CD4-positive, alpha-beta T cell treated with Interleukin-12 subunit alpha and Interleukin-12 subunit beta, for 1 hour (primary cell): ENCODE measurements around the gene DOK7.
"Not testable (repeated sequence)": the region's sequence is repeated elsewhere in the genome, so short reads cannot be mapped to it uniquely, and the experiment has no call there.

Source experiments
- DNase-seq: peaks from one replicate; pipeline ENCODE4 v3.0.0-alpha.2; 2020

Gene DOK7

DNA sequence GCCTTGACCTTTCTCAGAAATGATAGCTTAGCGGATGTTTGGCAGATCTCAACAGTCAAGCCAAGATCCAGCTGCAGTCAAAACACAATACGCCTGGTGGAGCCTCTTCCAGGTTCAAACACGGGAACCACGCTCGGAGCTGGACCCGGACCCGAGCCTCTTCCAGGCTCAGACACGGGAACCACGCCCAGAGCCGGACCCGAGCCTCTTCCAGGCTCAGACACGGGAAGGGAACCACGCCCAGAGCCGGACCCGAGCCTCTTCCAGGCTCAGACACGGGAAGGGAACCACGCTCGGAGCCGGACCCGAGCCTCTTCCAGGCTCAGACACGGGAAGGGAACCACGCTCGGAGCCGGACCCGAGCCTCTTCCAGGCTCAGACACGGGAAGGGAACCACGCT lies 48.5 kb downstream of the DOK7 start:
- DNase-seq: not testable (repeated sequence)

DNA sequence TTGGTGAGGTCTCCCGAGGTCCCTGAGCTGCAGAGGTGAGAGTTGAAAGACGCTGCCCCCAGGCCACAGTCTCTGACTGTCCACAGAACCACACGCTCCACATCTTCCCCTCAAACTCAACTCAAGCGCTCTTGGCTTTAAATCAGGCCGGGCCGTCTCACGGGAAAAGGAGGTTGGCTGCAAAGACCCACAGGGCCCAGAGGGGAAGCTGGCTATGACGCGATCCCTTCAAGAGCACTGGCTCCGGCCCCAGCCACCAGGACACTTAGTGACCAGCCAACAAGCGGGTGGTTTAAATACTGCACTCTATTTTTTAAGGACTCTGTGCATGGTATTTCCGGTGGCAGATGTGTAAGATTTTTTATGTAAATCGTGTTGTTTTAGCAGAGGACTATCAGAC lies 49.2 kb downstream of the DOK7 start:
- DNase-seq: no peak

DNA sequence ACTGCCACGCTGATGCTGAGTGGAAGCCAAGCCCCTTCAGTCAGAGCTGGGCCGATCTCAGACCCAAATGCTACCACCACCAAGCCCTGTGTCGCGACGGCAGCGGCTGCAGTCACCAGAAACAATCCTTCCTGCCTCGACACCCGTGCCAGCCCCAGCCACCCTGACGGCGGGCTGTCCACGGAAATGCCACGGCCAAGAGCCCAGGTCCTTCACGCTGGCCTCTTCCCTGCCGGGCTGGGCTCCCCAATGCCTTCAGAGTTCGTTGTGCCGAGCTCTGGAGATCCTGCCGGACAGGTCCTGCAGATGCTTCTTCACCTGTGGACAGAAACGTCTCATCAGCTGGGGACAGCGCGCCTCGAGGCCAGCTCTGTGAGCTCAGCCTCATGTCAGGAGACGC lies 49.6 kb downstream of the DOK7 start:
- no peak for DNase-seq

DNA sequence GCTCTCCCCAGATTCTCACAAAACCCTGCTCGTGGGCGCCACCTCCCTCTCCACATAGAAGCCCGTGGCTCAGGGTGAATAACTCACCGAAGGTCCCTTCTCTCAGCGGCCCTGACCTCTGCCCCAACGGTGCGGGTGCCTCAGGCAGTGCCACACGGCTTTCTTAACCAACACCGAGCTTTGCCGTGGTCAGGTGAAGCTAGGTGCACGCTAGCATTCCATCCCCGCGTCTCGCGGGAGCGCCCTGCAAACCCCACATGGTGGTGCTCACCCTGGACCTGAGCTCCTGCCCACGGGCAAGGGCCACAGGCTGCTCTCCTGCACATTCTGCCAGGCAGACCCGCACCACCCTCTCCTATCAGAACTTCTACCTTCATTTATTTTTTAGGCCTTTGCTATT lies 50.7 kb downstream of the DOK7 start:
- DNase-seq: no peak

DNA sequence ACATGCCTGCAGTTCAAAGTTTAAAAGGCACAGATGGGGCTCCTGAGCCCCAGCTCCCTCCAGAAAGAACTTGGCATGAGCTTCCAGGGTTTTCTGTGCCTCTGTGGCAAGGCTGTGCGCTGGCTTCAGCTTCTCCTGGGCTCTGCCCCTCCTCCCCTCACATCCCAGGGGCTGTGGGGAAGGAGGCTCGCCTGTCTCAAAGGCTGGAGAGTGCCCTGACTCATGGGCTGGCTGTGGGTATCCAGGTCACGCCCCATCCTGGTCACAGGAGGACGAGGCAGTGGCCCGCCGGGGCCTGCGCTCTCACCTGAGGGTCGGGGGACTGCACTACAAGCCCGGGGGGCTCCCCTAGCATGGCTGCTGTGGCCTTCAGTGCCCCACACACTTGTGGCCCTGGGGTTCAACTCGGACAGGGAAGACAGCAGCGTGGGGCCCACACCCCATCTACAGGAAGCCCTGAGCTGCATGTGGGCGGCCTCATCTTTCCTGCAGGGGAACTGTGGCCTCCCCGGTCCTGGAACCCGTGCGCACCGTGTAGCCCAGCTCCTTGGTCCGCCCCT lies 51.2 kb downstream of the DOK7 start:
- DNase-seq: no peak

DNA sequence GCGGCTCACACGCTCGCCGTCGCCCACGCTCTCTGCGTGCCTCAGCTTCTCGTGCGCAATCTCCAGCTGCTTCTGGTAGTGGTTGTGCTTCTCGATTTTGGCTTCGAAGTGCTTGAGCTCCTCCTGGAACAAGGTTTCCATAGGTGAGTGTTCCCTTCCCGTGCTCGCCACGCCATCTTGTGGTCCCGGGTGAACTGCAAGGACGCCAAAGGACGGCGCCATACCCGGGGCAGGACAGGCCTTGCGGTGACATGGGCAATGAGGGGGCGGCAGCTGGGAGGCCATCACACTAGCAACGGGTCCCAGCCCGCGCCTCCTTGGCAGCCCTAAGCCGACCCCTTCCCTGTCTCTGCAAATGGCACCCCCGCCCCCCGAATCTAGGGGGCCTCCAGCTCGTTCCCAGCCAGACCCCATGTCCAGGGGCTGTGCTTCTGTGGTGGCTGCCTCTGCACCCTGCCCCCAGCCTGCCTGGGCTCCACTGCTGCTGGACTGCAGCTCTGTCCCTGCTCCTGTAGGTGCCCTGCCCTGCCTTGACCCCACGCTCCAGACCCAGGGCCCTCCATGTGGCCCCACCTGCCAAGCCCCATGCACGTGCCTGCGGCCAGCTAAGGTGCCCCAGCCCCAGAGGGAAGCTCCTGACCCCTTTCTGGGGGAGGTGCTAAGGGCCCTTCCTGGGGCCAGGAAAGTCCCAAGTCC lies 51.8 kb downstream of the DOK7 start:
- no peak for DNase-seq

DNA sequence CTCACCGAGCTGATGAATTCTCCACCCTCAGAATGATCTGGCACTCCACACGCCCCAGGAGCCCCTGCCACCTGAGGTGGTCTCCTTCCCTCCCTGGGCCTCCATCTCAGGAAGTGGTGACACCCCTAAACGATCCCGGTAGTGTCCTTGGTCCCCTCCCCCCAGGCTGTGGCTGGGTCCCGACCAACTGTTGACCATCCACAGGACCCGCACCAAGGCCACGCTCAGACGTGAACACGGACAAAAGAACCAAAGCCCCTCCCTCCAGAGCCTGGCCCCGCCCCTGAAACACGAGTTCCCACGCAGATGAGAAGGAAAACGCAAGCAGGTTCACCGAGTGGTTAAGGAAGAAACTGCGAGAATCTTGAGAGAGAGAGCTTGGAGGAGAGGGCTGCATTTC lies 52.5 kb downstream of the DOK7 start:
- DNase-seq: no peak

DNA sequence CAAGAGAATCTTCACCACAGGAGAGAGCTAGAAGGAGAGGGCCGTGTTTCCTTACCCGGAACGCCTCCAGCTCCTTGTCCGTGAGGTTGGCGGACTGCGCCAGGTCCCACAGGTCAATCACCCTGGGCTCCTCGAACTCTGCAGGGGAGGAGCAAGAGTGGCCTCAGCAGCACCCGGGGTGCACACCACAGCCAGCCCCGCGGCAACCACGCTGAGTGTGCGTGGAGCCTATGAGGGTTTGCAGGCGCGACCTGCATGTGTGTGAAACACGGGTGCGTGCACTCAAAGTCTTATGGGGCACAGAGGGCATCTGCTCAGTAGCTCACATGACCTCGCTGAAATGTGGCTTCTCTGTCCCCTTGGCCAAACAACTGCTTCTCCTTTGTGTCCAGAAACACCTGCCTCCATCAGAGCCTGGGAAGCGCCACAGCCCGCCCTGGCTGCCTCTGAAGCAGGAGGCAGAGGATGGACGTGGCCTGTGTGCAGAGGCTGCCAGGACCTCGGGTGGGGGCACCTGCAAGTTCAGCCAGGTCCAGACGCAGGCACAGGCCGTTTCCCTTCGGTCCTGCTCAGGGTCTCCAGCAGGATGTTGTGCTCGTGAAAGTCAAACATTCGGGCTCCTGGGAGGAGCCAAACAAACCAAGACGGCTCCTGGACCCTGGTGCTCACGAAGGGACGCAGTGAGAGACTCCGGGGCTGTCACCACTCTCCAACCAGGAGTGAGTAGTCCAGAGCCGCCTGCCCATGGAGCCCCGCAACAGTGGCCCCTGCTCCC lies 53.1 kb downstream of the DOK7 start:
- DNase-seq: no peak

DNA sequence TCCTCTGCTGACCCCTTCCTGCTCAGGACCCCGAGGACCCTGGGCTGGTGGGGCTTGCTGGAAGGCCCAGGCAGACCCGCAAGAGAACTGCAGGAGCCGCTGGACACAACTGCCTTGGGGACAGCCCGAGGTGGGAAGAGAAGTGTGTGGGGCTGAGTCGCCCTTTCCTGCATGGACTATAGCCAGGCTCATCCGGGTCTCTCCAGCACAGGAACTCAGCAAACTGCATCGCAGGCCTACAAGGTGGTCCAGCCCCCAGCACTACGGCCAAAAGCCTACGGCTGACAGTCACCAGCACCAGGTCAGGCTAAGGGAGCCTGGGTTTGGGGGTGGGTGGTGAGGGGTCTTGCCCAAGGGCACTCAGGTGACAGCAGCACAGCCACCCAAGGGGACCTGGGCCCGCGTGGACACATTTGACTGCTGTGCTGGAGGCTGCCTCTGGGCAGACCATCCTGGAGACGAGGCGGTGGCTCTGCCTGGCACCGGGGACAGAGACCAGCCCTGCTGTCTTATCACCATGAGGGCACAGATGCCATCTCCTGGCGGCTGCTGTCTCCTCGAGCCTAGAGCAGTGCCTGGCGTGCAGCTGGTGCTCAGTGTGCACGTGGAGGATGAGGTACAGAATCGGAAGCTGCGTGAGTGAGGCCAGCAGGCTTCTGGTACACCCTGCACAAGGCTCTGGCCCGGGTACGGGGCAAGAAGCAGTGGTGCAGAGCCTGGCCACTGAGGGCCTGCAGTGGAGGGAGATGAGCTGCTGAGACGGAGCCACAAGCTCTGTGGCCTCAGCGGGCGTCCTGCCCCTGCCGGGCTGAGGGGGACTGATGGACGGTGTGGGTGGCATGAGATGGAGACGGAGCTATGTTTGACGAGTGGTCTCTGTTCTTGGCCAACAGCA lies 54.0 kb downstream of the DOK7 start:
- DNase-seq: no peak

DNA sequence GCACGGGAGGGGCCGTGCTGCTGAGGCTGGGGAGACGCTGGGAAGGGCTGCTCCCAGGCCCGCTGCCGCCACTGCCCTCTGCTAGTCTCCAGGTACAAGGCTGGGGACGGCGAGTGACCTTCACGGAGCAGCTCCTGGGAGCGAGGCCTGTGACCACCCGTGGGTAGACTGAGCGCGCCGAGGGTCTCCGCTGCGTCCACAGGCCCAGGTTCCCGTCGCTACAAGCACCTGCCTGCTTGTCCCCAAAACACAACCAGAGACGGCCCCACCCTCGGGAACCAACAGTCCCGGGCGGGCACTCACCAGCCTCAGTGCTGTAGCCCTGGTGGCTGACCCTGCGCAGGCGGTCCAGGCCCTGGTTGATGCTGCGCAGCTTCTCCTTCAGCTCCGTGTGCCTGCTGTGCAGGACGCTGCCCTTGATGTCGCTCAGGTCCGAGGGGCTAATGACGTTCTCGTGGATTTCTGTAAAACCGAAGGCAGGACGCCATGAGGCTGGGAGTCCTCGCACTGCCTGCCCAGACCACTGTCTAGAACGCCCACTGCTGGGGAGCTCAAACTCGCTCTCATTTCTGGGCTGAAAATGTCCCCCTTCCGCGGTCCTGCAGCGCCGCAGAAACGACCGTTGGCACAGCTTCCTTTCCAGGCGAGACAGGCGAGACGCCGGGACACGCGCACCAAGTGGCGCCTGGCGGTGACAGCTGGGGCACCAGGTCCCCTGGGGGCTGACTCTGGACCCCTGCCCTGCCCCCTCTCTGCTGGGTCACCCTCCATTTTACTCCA lies 54.8 kb downstream of the DOK7 start:
- DNase-seq: no peak

DNA sequence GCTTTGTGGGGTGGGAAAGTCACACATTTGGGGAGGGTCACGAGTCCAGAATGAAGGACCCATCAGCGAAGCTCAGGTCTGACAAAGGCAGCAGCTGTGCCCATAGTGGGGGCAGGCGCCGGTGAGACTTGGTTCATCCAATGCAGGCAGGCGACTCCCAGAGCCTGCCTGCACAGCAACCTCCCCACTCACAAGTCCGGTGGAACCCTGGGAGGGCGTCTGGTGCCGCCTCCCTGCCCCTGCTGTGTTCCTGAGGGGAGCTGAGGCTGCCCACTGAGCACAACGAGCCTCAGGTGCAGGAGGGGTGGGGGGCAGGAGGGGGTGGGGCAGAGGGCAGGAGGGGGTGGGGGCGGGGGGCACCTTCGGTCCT lies 55.4 kb downstream of the DOK7 start:
- no peak for DNase-seq

DNA sequence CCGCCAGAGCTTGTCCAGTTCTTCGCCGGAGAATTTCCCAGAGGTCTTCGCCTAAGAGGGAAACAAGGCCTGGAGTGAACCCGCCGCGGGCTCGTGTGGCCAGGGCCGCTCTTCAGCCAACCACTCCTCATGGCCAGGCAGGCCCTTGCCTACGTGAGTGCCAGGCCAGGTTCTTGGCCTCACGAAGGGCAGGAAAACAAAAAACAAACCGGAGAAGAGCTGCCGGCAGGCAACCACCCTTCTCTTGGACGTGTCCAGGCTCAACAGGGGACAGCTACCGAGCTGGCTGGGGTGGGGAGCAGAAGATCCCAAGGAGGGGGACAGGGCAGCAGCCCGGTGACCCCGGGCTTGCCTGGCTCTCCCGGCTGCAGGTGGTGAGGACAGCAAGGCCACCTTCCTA lies 55.8 kb downstream of the DOK7 start:
- DNase-seq: no peak

DNA sequence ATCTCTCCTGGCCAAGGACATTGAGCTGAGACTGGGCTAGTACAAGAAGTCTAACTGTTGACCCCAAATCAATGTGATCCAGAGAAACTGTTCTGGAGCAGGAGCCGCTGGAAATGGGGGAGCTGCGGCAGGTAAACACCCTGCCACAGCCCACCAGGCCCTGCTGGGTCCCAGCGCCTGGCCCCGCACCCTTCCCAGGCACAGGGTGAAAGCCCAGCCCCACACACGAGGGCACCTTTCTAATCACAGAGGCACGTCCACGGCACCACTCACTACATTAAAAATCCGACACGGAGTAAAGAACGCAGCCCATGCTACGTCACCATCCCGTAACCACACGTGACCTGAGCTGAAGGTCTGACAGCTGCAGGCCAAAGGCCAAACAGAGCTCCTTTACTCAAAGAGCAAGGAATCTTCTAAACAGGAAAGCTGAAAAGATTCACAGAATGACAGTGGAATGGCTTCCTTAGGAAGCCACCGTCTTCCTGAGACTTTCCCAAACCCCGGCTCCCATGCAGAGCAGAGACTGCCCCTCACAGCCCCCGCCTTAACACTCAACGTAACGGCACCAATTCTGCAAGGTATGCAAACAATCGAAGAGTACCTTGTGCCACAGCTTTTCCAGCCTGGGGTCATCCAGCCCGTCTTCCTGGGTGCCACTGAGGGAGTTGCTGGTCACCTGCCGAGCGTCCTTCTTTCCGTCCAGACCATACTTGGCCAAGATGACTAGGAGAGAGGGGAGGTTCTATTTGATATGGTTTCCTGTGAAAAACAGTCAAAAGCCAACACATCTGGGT lies 56.6 kb downstream of the DOK7 start:
- DNase-seq: no peak

DNA sequence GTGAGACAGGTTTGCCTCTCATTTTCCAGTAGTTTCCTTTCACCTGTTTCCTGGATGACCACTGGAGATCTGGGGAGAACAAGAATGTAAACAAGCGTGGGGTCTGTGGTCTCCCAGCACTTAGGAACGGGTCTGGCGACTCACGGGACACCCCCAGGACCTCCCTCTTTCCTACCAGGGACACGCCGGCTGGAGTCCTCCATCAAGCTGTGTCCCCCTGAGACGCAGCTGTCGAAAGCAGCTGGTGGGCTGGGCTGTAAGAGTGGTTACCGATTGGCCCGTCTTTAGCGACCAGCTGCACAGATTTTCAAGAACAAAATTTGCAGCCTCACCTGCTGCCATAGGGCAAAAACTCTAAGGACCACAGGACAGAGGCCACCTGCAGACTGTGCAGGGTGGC lies 57.2 kb downstream of the DOK7 start:
- no peak for DNase-seq

DNA sequence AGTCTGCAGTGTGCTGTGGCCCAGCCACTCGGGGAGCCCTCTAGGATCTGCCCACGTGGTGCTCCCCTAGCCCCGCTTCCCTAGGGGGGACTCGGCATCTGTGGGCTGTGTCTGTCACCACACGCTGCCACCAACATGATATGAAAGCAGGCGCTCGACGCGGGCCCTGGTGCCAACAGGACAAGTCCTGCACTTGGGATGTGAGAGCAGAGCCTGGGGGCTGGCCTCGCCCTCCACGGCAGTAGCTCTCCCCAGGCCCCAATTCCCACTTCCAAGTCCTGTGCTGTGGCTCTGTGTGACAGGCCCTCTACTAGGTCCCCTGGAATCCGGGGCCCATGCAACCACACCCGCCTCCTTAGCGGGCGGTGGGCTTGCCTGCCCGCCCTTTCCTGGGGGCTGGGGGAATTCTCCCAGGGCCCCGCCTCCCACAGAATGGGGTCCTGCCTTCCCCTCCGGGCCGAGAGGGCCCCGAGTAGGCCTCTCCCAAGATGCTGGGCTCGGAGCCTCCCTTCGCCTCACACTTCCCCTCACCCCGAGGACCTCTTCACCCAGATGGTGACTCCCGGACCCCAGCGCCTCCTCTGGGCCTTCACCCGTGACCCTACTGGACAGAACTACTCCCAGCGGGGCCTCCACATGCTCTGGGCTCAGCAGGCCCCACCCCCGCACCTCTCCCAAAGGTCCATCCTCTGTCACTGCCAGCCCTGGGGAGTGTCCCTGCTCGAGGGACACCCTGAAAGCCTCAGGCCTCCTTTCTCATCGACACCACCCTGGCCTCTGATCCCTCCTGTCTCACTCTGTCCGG lies 57.9 kb downstream of the DOK7 start:
- no peak for DNase-seq

DNA sequence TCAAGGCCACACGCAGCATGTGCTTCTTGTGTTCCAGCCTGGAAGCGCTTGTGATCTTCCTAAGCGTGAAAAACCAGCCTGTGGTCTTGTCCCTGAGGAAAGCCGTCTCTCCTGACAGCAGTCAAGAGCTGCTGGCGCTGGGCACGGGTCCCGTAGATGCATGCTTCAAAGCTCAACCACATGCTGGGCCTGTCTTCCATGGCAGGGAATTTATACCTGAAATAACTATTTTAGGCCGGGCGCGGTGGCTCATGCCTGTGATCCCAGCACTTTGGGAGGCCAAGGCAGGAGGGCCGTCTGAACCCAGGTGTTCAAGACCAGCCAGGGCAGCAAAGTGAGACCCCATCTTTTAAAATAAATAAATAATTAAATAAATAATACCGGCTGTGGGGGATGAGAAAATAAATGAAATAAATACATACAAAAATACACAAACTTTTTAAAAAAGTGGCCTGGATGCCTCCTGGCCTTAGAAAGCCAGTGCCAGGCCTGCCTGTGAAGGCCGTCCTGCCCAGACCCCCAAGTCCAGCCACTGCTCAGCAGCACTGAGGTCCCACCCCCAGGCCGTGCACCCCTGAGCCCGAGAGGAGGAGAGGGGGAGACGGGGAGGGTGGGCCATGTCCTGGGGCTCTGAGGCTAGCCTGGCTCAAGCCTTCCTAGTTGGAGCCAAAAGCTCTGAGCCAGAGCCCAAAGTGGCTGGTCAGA lies 58.7 kb downstream of the DOK7 start:
- DNase-seq: no peak

DNA sequence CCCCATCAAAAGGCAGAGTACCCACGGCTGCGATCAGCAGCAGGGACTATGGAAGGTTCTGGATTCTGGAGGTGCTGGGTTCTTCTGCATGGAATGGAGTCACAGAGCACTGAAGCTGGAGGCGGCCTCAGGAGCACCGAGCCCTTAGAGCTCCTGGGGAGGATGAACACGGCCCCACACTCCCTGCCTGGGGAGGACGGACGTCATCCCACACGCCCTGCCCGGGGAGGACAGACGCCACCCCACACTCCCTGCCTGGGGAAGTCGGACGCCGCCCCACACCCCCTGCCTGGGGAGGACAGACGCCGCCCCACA lies 59.2 kb downstream of the DOK7 start:
- no peak for DNase-seq

DNA sequence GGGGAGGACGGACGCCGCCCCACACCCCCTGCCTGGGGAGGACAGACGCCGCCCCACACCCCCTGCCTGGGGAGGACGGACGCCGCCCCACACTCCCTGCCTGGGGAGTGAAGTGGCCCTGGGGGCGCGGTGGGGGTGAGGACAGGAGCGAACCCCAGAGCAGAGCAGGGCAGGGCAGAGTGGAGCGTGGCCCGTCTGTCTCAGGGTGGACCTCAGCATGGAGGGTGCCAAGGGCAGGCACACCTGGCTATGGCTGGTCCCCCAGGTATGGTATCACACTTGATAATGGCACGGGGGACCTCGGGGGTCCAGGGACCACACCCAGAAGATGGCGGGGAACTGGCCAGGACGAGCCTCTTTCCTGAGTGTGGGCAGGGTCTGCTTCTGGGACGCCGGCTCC lies 59.5 kb downstream of the DOK7 start:
- DNase-seq: no peak

DNA sequence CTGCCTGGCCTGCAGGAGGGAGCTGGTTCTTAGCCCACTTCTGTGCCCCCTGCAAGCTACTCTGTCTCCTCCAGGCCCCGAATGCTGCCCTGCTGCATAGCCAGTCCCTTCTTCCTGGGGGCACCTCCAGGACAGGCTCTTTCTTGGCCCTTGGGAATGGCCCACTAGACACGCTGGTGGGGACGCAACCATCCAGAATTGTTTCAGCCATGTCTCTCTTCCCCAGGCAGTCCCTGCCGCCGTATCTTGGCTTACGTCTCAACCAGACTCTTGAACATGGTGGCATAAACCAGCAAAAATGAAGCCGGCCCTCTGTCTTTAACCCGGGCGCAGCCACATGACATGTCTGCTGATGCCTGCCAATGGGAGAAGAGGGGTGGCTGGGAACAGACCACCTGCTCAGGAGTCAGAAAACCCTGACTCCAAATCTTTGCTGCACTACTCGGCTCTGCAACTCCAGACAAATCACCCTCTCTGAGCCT lies 60.1 kb downstream of the DOK7 start:
- no peak for DNase-seq

DNA sequence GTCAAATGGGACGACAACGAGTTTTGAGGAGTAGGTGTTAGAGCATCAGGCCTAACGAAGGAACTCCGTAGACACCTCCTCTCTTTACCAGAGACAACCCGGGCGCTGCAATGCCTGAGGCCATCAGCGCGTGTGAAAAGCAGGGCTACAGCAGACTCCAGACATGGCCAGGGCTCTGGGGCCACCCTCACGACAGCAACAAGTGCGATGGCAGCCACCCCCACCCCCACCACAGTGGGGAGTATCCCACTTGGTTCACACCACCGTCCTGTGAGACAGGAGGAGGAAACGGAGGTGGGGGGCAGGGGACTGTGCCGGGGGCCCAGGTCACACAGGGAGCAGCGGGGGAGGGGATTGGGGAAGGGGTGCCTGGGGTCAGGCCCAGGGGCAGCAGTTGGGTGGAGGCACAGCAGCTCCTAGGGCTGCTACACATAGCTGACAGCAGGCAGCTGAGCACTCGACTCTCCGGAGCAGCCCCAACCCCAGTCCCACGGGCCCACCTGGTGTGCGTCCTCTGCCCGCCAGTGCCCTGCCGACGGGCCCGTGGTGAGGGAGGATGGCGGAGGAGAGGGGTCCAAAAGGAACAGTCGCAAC lies 60.6 kb downstream of the DOK7 start:
- DNase-seq: no peak
